Transverse colon (tissue), 4 donors: Measurements from ENCODE around the gene NLGN4Y. TPM values are rescaled to one million over a fixed set of nuclear protein-coding genes. Genes with fewer than 3 reads are reported as not detected.
"Not testable (repeated sequence)": the region's sequence is repeated elsewhere in the genome, so short reads cannot be mapped to it uniquely, and the experiment has no call there.

ENCODE experiments used
- DNase-seq: peaks from one replicate; pipeline ENCODE4 v3.0.0-alpha.2; 2019
- H3K27ac ChIP-seq, 4 donors: fragments of 200-600 bp; sonication (generic); 2 replicates each; pipeline ENCODE4 v1.5.1; 2016 to 2018; ENCODE audit warnings: inconsistent platforms in 4 of 4
- H3K27me3 ChIP-seq: fragments of 200-600 bp; sonication (generic); 2 replicates; pipeline ENCODE4 v1.5.1; 2017; ENCODE audit warnings: inconsistent platforms
- H3K36me3 ChIP-seq, 4 donors: fragments of 200-600 bp; sonication (generic); 2 replicates each; pipeline ENCODE4 v1.5.1; 2017 to 2019; ENCODE audit warnings: inconsistent platforms in 4 of 4
- H3K4me1 ChIP-seq, 4 donors: fragments of 200-600 bp; sonication (generic); 2 replicates each; pipeline ENCODE4 v1.5.1; 2017 to 2020; ENCODE audit warnings: inconsistent platforms in 4 of 4
- H3K4me3 ChIP-seq, 4 donors: fragments of 200-600 bp; sonication (generic); 1 replicate in 1 of 4; 2 replicates in 3 of 4; pipeline versions ENCODE4 v1.5.1 to v1.6.1; 2017 to 2019; ENCODE audit warnings: inconsistent platforms in 4 of 4
- H3K9me3 ChIP-seq, 2 donors: fragments of 200-600 bp; sonication (generic); 2 replicates each; pipeline ENCODE4 v1.5.1; 2017 to 2019; ENCODE audit warnings: inconsistent platforms in 2 of 2
- CTCF ChIP-seq, 5 experiments: fragments of 200-600 bp in 3 of 5; fragments of 450-650 bp in 2 of 5; sonication (generic) in 3 of 5; IDR thresholded peaks; 1 replicate in 2 of 5; 2 replicates in 3 of 5; pipeline ENCODE4 v1.5.1; 2016 to 2017; ENCODE audit warnings: antibody characterized with exemption in 5 of 5, inconsistent platforms in 3 of 5, mild to moderate bottlenecking in 2 of 5, moderate library complexity in 1 of 5
- EP300 ChIP-seq: sonication (generic); formaldehyde crosslinking; IDR thresholded peaks from one replicate; pipeline ENCODE4 v1.6.1; 2017; ENCODE audit warnings: antibody characterized with exemption, low read depth
- POLR2A ChIP-seq: fragments of 450-650 bp; IDR thresholded peaks from one replicate; pipeline ENCODE4 v1.6.1; 2016; ENCODE audit warnings: antibody characterized with exemption, mild to moderate bottlenecking, moderate library complexity
- POLR2AphosphoS5 ChIP-seq, 3 donors: sonication (generic); formaldehyde crosslinking; IDR thresholded peaks; one replicate each; pipeline ENCODE4 v1.6.1; 2016; ENCODE audit warnings: antibody characterized with exemption in 3 of 3
- WGBS, 2 donors: methylation state at CpG; one replicate each; pipeline ENCODE4 v1.1.5; 2018; ENCODE audit warnings: low coverage in 1 of 2; 5-methylcytosine and 5-hydroxymethylcytosine counted together
- in situ Hi-C, 4 donors: fragments of 200-750 bp; cut with MboI; loops; one replicate each; pipeline versions ENCODE4 v1.15.0 to v1.15.1; 2017; ENCODE audit warnings: low sequenced_read_pairs in 3 of 4, low pct_ligation_motif_present in 1 of 4, low pct_unique_long_range_greater_than_20kb in 1 of 4
- intact Hi-C: fragments of 100-400 bp; cut with DNase I; formaldehyde crosslinking; loops from one replicate; pipeline ENCODE4 v1.15.1; 2023; ENCODE audit warnings: low total_unique reads
- total RNA-seq, 4 donors: library from RNA; depleted of rRNA; stranded (reverse); fragments of >200 nt; gene quantifications; one replicate each; pipeline ENCODE4 v1.1.0, GENCODE V29; 2016

The NLGN4Y gene
- total RNA-seq, 4 donors from 2014 or later = 4.2 to 4.9 TPM; not detected in 2

- H3K4me3 ChIP-seq = no peak overlapping the region
- no peaks in the 10 kb centered on the region for H3K27me3 ChIP-seq
- no peaks in the 10 kb centered on the region for H3K36me3 ChIP-seq
- H3K4me1 ChIP-seq = no peaks in the 10 kb centered on the region
- no peak for DNase-seq
- in situ Hi-C loops = loop anchor here in 1 of 4 donors (25.0 kb wide), 1 partner anchor 100 kb away; no protein-coding TSS in a partner anchor
- intact Hi-C loops = no loop called here
- no peak overlapping the region for H3K27ac ChIP-seq
- no peak for TF ChIP-seq POLR2A
- TF ChIP-seq POLR2AphosphoS5 (IDR thresholded peaks at IDR 0.05) = no peak
- TF ChIP-seq CTCF (IDR thresholded peaks at IDR 0.05) = no peak
- TF ChIP-seq EP300 = no peak
- 70% methylated on average over 2 of the region's 3 CpGs; no CpG with 5 or more reads in 1 of the 2 donors for WGBS, 2 donors
- no peaks in the 10 kb centered on the region for H3K9me3 ChIP-seq
Measured at GRCh38 chrY:14837466-14837865, 313.1 kb downstream of the NLGN4Y start.

DNA sequence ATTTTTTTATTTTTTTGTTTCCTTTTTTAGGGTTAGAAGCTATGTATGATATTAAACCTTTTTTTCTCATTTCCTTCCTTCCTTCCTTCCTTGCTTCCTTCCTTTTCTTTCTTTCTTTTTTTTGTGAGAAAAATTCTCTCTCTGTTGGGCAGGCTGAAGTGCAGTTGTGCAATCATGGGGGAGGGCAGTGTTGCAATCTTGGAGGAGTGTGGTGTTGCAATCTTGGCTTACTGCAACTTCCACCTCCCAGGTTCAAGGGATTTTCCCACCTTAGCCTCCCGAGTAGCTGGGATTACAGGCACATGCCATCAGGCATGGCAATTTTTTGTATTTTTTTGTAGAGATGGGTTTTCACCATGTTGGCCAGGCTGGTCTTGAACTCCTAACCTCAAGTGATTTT lies 326.4 kb downstream of the NLGN4Y start:
- in situ Hi-C loops (no loop called here), intact Hi-C loops (no loop called here)
- Histone ChIP-seq H3K9me3 (no peaks in the 10 kb centered on the region), H3K36me3 (no peaks in the 10 kb centered on the region), H3K4me3 (no peak overlapping the region), H3K4me1 (no peaks in the 10 kb centered on the region), H3K27me3 (no peaks in the 10 kb centered on the region), H3K27ac (no peak overlapping the region)
- no CpG with 5 or more reads among the region's 1 CpG for WGBS, 2 donors
- TF ChIP-seq EP300 (no peak), POLR2AphosphoS5 (IDR thresholded peaks at IDR 0.05) (no peak), CTCF (IDR thresholded peaks at IDR 0.05) (no peak), POLR2A (no peak)
- DNase-seq = no peak

DNA sequence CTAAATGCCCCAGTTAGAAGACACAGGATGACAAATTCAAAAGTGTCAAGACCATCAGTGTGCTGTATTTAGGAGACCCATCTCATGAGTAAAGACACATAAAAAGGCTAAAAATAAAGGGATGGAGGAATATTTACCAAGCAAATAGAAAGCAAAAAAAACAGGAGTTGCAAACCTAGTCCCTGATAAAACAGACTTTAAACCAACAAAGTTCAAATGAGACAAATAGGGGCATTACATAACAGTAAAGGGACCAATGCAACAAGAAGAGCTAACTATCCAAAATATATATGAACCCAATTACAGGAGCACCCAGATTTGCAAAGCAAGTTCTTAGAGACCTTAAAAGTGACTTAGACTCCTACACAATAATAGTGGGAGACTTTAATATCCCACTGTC lies 336.1 kb downstream of the NLGN4Y start:
- DNase-seq = no peak
- Histone ChIP-seq H3K36me3 (no peaks in the 10 kb centered on the region), H3K4me1 (no peaks in the 10 kb centered on the region), H3K4me3 (no peak overlapping the region), H3K27ac (no peak overlapping the region), H3K9me3 (no peaks in the 10 kb centered on the region), H3K27me3 (no peaks in the 10 kb centered on the region)
- TF ChIP-seq CTCF (IDR thresholded peaks at IDR 0.05) (no peak), EP300 (no peak), POLR2AphosphoS5 (IDR thresholded peaks at IDR 0.05) (no peak), POLR2A (no peak)
- in situ Hi-C loops (no loop called here), intact Hi-C loops (no loop called here)

DNA sequence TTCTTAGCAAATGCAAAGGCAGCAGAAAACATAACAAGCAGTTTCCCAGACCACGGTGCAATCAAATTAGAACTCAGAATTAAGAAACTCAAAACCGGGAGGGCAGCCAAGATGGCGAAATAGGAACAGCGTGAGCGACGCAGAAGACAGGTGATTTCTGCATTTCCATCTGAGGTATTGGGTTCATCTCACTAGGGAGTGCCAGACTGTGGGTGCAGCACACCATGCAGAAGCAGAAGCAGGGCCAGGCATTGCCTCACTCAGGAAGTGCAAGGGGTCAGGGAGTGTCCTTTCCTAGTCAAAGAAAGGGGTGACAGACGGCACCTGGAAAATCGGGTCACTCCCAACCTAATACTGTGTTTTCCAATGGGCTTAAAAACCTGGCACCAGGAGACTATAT lies 336.7 kb downstream of the NLGN4Y start:
- H3K27me3 ChIP-seq, H3K27ac ChIP-seq, intact Hi-C loops, H3K4me3 ChIP-seq, H3K36me3 ChIP-seq, H3K9me3 ChIP-seq, H3K4me1 ChIP-seq, in situ Hi-C loops, DNase-seq: not testable (repeated sequence)
- 89% methylated on average over 6 of the region's 8 CpGs; no CpG with 5 or more reads in 1 of the 2 donors for WGBS, 2 donors

GRCh38 chrY:14871971-14872370 lies 347.6 kb downstream of the NLGN4Y start:
- no peak overlapping the region for H3K4me3 ChIP-seq
- no peaks in the 10 kb centered on the region for H3K4me1 ChIP-seq
- no CpG with 5 or more reads among the region's 2 CpGs for WGBS, 2 donors
- in situ Hi-C loops = no loop called here
- no peak for TF ChIP-seq POLR2A
- TF ChIP-seq POLR2AphosphoS5 (IDR thresholded peaks at IDR 0.05) = no peak
- TF ChIP-seq EP300 = no peak
- no peak for TF ChIP-seq CTCF (IDR thresholded peaks at IDR 0.05)
- intact Hi-C loops = no loop called here
- DNase-seq = no peak
- H3K9me3 ChIP-seq = no peaks in the 10 kb centered on the region
- H3K36me3 ChIP-seq = no peaks in the 10 kb centered on the region
- H3K27me3 ChIP-seq = no peaks in the 10 kb centered on the region
- H3K27ac ChIP-seq = no peak overlapping the region
